Activated CD8-positive, alpha-beta memory T cell treated with anti-CD3 and anti-CD28 coated beads, Interleukin-2, amount 50 U/mL, for 1 hour (primary cell): ENCODE measurements around the gene IL4I1.

Source experiments
- DNase-seq: peaks from one replicate; pipeline ENCODE4 v3.0.0-alpha.2; 2020; ENCODE audit errors: extremely low read depth

Gene IL4I1

GRCh38 chr19:49851456-49852259, 45.0 kb downstream of the IL4I1 start:
- no peak for DNase-seq

GRCh38 chr19:49850487-49851342, 46.0 kb downstream of the IL4I1 start, which contains the start of gene PTOV1:
Gene PTOV1 (plus strand): TSS chr19:49851159.
- DNase-seq: peak; percentile 63

- no peak for DNase-seq
Measured at GRCh38 chr19:49850221-49850486, 46.5 kb downstream of the IL4I1 start.

GRCh38 chr19:49849433-49850220, 47.1 kb downstream of the IL4I1 start:
- DNase-seq: no peak

GRCh38 chr19:49848938-49849337, 47.7 kb downstream of the IL4I1 start:
- no peak for DNase-seq

GRCh38 chr19:49847731-49848696, 48.7 kb downstream of the IL4I1 start:
- DNase-seq: no peak

GRCh38 chr19:49846408-49846807, 50.3 kb downstream of the IL4I1 start:
- no peak for DNase-seq

GRCh38 chr19:49845414-49845813, 51.3 kb downstream of the IL4I1 start:
- DNase-seq: no peak

GRCh38 chr19:49844138-49845095, 52.3 kb downstream of the IL4I1 start:
- no peak for DNase-seq

GRCh38 chr19:49843265-49843664, 53.4 kb downstream of the IL4I1 start:
- no peak for DNase-seq

- no peak for DNase-seq
Measured at GRCh38 chr19:49840736-49841249, 55.9 kb downstream of the IL4I1 start.

GRCh38 chr19:49840321-49840720, 56.4 kb downstream of the IL4I1 start:
- no peak for DNase-seq

GRCh38 chr19:49839713-49840112, 57.0 kb downstream of the IL4I1 start:
- no peak for DNase-seq
